Measurements from ENCODE around the gene TTBK1.

- TF ChIP-seq POLR2A (IDR thresholded peaks at IDR 0.05) = no peak
- no peak for TF ChIP-seq CTCF (IDR thresholded peaks at IDR 0.05)
These were observed 47.1 kb downstream of the TTBK1 start for GRCh38 chr6:43290339-43290904.
